Urothelium cell line (cell line): ENCODE results near the gene ATRNL1.

Experiments used
- DNase-seq: peaks from one replicate; pipeline ENCODE4 v3.0.0; 2011; ENCODE audit warnings: low spot score, mixed read lengths
- FAIRE-seq: peaks from 2 replicates; lab custom pipeline; 2011; peaks lifted over from hg19 to GRCh38; lab: Jason Lieb, UNC

Gene ATRNL1, protein sequence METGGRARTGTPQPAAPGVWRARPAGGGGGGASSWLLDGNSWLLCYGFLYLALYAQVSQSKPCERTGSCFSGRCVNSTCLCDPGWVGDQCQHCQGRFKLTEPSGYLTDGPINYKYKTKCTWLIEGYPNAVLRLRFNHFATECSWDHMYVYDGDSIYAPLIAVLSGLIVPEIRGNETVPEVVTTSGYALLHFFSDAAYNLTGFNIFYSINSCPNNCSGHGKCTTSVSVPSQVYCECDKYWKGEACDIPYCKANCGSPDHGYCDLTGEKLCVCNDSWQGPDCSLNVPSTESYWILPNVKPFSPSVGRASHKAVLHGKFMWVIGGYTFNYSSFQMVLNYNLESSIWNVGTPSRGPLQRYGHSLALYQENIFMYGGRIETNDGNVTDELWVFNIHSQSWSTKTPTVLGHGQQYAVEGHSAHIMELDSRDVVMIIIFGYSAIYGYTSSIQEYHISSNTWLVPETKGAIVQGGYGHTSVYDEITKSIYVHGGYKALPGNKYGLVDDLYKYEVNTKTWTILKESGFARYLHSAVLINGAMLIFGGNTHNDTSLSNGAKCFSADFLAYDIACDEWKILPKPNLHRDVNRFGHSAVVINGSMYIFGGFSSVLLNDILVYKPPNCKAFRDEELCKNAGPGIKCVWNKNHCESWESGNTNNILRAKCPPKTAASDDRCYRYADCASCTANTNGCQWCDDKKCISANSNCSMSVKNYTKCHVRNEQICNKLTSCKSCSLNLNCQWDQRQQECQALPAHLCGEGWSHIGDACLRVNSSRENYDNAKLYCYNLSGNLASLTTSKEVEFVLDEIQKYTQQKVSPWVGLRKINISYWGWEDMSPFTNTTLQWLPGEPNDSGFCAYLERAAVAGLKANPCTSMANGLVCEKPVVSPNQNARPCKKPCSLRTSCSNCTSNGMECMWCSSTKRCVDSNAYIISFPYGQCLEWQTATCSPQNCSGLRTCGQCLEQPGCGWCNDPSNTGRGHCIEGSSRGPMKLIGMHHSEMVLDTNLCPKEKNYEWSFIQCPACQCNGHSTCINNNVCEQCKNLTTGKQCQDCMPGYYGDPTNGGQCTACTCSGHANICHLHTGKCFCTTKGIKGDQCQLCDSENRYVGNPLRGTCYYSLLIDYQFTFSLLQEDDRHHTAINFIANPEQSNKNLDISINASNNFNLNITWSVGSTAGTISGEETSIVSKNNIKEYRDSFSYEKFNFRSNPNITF (N-terminal part only)

DNA sequence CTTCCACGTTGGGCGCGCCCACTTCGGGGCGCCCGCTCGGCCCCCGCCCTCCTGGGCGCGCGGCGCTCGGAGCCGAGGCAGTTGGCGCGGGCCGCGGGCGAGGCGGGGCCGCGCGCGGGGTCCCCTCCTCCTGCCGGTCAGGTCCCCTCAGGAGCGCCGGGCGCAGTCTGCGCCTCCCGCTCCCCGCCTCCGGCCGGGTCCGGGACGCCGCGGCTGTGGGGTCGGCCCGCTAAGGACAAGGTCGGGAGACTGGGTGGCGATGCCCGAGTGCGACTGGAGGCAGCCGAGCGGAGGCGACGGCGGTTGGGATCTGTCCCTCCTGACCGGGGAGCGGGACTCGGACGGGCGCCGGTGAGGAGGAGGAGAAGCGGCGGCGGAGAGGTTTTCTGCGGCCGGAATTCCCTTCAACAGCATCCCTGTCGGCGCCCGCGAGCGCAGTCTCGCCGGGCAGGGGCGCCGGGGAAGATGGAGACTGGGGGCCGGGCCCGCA lies at the start of gene ATRNL1:
TSS of gene ATRNL1 (plus strand) at position 80 of the 490 bp plus-strand sequence. CDS start at position 466, 386 bp downstream.
- FAIRE-seq (no peak), DNase-seq (peak; percentile 77)

GRCh38 chr10:115043719-115044118 lies 49.4 kb upstream of the ATRNL1 start:
- no peak for FAIRE-seq
- DNase-seq, result no peak

DNA sequence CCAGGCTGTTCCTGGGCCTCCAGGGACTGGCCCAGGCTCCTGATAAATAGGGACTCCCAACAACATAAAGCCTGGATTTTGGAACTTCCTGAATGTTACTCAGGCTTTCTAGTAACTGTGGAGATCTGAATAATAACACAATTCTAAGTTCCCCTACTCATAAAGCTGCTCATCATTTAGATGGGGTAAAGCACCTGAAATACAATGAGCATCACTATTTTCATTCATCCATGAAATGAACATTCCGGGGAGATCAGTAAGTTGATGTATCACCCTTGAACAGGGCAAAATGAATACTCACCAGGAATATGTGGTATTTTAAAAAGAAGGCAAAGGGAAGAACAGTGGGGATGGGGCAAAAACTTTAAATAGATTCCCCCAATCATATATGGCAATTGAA lies 48.3 kb upstream of the ATRNL1 start:
- no peak for DNase-seq
- FAIRE-seq, result no peak

DNA sequence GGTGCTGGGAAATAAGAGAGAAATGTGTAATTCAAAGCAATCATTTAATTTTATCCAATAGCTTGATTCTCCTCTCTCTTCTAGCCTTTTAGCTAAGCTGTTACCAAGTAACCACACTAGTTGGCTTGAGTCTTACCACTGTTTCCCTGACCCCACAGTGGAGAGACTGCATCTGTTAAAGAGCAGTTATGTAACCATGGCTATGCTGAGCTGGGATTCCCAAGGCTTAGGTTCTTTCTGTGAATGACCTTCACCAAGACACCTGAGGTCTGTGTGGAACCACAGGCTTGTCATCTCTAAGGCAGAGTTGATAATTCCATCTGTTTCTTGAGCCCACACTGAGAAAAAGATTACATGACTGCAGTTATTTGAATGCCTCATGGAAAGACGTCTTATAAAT lies 47.7 kb upstream of the ATRNL1 start:
- DNase-seq, result no peak
- FAIRE-seq, result no peak

DNA sequence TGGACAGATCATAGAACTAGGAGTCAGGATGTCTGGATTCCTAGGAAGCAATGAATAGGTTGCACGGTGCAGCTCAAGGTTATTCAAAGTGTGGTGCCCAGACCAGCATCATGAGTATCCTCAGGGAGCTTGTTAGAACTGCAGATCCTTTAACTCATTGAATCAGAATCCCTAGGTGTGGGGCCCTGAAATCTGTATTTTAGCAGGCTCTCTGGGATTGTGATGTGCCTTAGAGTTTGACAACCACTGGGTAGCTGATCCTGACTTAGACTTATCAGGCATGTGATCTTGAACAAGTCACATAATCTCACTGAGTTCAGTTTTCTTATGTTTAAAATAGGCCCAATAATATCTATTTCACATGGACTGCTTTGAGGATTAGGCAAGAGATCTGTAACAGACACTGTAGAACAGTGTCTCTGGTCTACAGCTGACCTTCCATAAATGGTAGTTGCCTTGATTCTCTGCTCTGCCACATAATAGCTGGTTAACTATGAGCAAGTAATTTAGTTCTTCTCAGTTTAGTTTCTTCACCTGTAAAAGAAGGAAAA lies 46.4 kb upstream of the ATRNL1 start:
- no peak for DNase-seq
- FAIRE-seq, result no peak

GRCh38 chr10:115047705-115048104 lies 45.5 kb upstream of the ATRNL1 start:
- DNase-seq, result no peak
- no peak for FAIRE-seq

- no peak for FAIRE-seq
- no peak for DNase-seq
These were observed 43.8 kb upstream of the ATRNL1 start for GRCh38 chr10:115049318-115049717.

- DNase-seq, result no peak
- no peak for FAIRE-seq
These were observed 43.2 kb upstream of the ATRNL1 start for GRCh38 chr10:115049960-115050359.

DNA sequence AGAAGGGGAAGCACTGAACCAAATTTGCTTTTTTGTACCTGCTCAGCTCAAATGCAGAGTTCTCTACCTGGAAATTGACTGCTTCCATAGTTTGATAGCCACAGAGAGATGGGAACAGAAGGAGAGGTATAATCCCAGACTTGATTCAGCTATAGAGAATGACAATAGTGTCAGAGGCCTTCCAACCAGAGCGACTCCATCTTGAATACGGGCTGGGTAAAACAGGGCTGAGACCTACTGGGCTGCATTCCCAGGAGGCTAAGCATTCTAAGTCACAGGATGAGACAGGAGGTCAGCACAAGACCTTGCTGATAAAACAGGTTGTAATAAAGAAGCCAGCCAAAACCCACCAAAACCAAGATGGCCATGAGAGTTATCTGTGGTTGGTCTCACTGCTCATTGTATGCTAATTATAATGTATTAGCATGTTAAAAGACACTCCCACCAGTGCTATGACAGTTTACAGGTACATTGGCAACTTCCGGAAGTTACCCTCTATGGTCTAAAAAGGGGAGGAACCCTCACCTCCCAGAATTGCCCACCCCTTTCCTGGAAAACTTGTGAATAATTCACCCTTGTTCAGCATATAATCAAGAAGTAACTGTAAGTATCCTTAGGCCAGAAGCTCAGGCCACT lies 42.7 kb upstream of the ATRNL1 start:
- FAIRE-seq (no peak), DNase-seq (no peak)

DNA sequence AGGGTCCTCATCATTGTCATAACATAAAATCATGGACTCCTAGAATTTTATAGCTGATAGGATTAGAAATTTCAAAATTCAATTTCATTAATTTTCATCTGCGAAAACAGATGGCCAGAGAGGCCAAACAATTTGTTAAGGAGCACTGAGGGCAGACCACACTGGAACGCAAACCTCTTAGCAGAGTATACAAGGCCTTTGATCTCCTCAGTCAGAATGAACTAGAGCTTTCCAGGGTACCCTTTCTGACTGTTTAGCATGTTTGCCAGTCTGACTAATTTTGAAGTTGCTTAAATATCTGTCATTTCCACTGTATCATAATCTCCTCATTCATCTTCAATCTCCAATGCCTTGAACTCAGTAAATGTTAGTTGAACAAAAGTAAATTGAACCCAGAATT lies 41.9 kb upstream of the ATRNL1 start:
- FAIRE-seq, result no peak
- no peak for DNase-seq

- DNase-seq, result no peak
- FAIRE-seq, result no peak
These were observed 40.9 kb upstream of the ATRNL1 start for GRCh38 chr10:115052226-115052625.

- no peak for FAIRE-seq
- no peak for DNase-seq
These were observed 40.4 kb upstream of the ATRNL1 start for GRCh38 chr10:115052728-115053127.

DNA sequence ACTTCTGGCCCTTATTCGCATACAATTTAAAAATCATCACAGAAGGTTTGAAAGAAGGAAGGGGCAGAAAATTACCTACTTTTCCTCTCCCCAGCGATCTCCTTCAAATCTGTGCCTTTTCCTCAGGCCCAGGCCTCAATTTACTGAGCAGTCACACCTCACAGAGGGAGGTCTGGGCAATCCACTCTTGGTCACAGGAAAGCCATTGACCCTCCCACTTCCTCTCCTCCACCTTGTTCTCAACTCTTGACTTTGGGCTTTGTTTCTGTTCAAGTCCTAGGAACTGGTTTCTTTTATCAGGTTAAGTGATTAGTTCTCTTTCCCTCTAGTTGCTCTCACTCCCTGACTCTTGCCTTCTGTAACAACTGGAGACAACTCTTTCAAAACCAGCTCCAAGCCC lies 37.0 kb upstream of the ATRNL1 start:
- no peak for DNase-seq
- no peak for FAIRE-seq

DNA sequence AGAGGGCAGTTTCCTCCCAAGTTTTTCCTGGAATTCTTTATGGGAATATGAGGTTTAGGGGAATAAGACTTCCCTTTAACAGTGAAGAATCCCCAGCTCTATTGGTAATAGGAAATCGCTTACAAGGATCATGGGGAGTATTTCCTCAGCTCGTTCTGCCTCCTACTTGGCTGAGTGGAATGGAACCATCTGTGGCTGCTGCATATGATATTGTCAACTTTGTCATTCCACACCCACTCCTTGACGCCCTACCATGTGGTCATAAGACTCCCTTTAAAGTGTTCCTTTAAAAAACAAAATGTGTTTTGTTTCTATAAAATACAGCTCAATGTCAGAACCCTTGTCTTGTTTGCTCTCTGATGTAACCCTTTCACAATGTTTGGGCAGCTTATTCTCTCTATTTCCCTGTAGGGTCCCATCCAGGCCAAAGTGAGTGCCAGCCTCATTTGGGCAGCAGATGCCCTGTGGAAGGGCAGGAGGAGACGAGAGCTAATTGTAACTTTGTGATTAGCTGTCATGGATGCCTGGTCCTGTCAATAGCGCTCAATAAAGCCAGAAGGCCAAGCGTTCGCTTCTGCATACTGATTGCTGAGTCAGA lies 33.8 kb upstream of the ATRNL1 start:
- FAIRE-seq, result no peak
- DNase-seq, result no peak

DNA sequence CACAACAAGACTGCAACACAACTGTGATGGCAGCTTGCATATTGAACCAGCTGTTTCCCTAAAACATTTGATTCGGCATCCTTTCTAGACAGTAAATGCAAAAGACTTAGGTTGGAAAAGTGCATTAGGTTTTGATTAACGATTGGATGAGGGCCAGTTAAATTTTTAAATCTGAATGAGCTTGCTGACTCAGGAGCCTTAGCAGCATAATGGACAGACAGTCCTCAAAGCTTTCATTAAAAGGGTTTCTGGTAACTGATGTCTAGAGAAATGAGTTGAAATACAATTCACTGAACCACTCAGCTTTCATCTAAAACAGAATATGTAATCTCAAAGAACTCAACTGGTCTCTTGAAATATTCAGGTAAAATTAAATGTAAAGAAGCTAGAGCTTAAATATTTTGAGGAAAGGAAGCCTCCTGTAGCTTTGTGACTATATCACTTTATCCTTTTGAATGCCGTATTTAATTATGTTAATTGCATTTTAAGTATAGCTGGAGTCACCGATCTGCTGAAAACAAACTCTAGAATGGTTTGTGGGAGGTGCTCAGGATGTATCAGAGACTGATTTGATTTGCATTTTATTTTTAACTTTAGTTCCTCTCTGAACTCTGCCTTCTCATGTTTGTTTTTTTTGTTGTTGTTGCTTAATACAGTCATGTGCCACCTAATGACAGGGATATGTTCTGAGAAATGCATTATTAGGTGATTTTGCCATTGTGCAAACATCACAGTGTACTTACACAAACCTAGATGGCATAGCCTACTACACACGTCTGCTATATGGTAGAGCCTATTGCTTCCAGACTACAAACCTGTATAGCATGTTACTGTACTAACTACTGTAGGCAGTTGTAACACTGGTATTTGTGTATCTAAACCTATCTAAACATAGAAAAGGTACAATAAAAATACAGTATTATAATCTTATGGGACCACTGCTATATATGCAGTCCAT lies 29.2 kb upstream of the ATRNL1 start:
- no peak for DNase-seq
- peak; percentile 20 for FAIRE-seq

DNA sequence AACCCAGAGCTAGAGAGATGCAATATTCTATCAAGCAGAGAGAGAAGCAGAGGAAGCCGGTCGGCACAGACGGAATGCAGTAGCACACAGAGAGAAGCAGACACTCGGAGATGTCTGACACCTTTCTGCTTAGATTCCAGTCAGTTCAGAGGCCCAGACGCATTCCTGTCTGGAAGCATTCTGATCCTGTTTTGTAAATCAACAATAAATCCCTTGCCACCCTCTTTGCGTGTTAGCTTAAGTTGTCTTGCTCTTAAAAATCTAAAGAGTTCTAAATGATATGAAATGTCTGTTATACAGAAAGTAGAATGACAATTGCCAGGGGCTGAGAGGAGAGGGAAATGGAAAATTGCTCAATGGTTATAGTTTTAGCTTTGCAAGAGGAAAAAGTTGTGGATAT lies 27.4 kb upstream of the ATRNL1 start:
- DNase-seq (no peak), FAIRE-seq (no peak)

DNA sequence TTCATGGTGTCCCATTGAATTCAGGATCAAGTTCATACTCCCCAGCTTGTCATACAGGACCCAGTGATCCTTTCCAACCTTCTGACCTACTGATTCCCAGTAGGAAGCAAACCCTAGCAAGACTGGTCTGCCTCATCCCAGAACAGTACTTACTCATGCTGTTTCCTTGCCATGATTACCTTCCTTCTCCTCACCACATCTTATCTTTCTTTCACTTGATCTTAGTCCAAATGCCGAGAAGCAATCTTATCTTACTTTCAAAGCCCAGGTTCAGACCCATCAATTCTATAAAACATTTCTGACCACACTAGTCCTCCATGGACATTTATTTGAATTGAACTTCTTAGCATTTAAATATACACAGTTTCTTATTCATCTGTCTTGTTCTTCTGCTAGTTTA lies 26.6 kb upstream of the ATRNL1 start:
- DNase-seq (no peak), FAIRE-seq (no peak)

- FAIRE-seq (no peak), DNase-seq (no peak)
These were observed 19.4 kb upstream of the ATRNL1 start for GRCh38 chr10:115073796-115074195.

- DNase-seq, result no peak
- FAIRE-seq, result no peak
These were observed 10.7 kb upstream of the ATRNL1 start for GRCh38 chr10:115082506-115082905.
